GM23248 (cell line): Measurements from ENCODE around the gene SRP9.

Experiments used
- EZH2 ChIP-seq: fragments of 200-600 bp; sonication (generic); IDR thresholded peaks from 2 replicates; pipeline ENCODE4 v1.6.1; 2018; ENCODE audit warnings: antibody characterized with exemption, mild to moderate bottlenecking; ENCODE audit not compliant: insufficient read depth, poor library complexity, severe bottlenecking
- EZH2phosphoT487 ChIP-seq: fragments of 200-600 bp; sonication (generic); IDR thresholded peaks from 2 replicates; pipeline ENCODE4 v1.6.1; 2018; ENCODE audit warnings: antibody characterized with exemption, moderate library complexity, mild to moderate bottlenecking, low read depth; ENCODE audit not compliant: insufficient read depth

GRCh38 chr1:225809842-225810578 is 32.4 kb downstream of the SRP9 start, which contains the start of gene EPHX1:
- TF ChIP-seq EZH2 = no peak
- no peak for TF ChIP-seq EZH2phosphoT487
